OCI-LY1 (cell line): ENCODE data around the gene YBEY.

ENCODE experiments used
- H2AFZ ChIP-seq: fragments of 200-600 bp; sonication (generic), shearing (Covaris generic); 2 replicates; pipeline ENCODE4 v1.6.0; 2014; ENCODE audit warnings: antibody characterized with exemption, mild to moderate bottlenecking, low read length
- H3F3A ChIP-seq: fragments of 200-600 bp; sonication (generic), shearing (Covaris generic); 2 replicates; pipeline ENCODE4 v1.6.0; 2014; ENCODE audit warnings: mild to moderate bottlenecking, antibody characterized with exemption, low read length, moderate library complexity; ENCODE audit not compliant: insufficient read depth
- H3K27ac ChIP-seq: fragments of 200-600 bp; sonication (generic); 2 replicates; pipeline ENCODE4 v1.5.1; 2014; ENCODE audit warnings: low read length, mixed run types, mild to moderate bottlenecking, low read depth; ENCODE audit not compliant: poor library complexity, severe bottlenecking
- H3K27me3 ChIP-seq: fragments of 200-600 bp; sonication (generic); 2 replicates; pipeline ENCODE4 v1.6.0; 2014; ENCODE audit warnings: antibody characterized with exemption, mild to moderate bottlenecking, low read length, moderate library complexity; ENCODE audit not compliant: insufficient read depth
- H3K36me3 ChIP-seq: fragments of 200-600 bp; sonication (generic); 2 replicates; pipeline ENCODE4 v1.6.1; 2014; ENCODE audit warnings: mild to moderate bottlenecking, antibody characterized with exemption, low read length, moderate library complexity, mixed read lengths; ENCODE audit not compliant: insufficient read depth
- H3K4me1 ChIP-seq: fragments of 200-600 bp; sonication (generic); 2 replicates; pipeline ENCODE4 v1.5.1; 2014; ENCODE audit warnings: mild to moderate bottlenecking, low read length, moderate library complexity; ENCODE audit not compliant: insufficient read depth, severe bottlenecking
- H3K4me2 ChIP-seq: fragments of 200-600 bp; sonication (generic), shearing (Covaris generic); 2 replicates; pipeline ENCODE4 v1.6.1; 2014; ENCODE audit warnings: low read length
- H3K4me3 ChIP-seq: fragments of 200-600 bp; sonication (generic); 2 replicates; pipeline ENCODE4 v1.5.1; 2014; ENCODE audit warnings: low read length, low read depth, mild to moderate bottlenecking, mixed read lengths; ENCODE audit not compliant: poor library complexity, severe bottlenecking
- H3K79me2 ChIP-seq: fragments of 200-600 bp; shearing (Covaris generic); 2 replicates; pipeline ENCODE4 v1.6.1; 2016; ENCODE audit warnings: mixed run types, low read length, mixed read lengths; ENCODE audit not compliant: insufficient read depth
- H3K9ac ChIP-seq: fragments of 200-600 bp; sonication (generic), shearing (Covaris generic); 2 replicates; pipeline ENCODE4 v1.6.1; 2014; ENCODE audit warnings: mild to moderate bottlenecking, low read length, mixed read lengths
- H3K9me2 ChIP-seq: fragments of 200-600 bp; sonication (generic), shearing (Covaris generic); 2 replicates; pipeline ENCODE4 v1.6.1; 2014; ENCODE audit warnings: low read depth, mild to moderate bottlenecking, low read length, mixed read lengths
- H3K9me3 ChIP-seq: fragments of 200-600 bp; shearing (Covaris generic); 2 replicates; pipeline ENCODE4 v1.6.1; 2014; ENCODE audit warnings: low read length, mixed read lengths
- H4K20me1 ChIP-seq: fragments of 200-600 bp; sonication (generic), shearing (Covaris generic); 2 replicates; pipeline ENCODE4 v1.6.0; 2016; ENCODE audit warnings: mild to moderate bottlenecking, low read length; ENCODE audit not compliant: insufficient read depth
- CTCF ChIP-seq: fragments of 200-600 bp; sonication (generic), shearing (Covaris generic); IDR thresholded peaks from 2 replicates; pipeline ENCODE4 v1.5.1; 2017; ENCODE audit warnings: mild to moderate bottlenecking, antibody characterized with exemption, low read length, moderate library complexity, mixed read lengths
- EZH2 ChIP-seq: fragments of 200-600 bp; sonication (generic), shearing (Covaris generic); IDR thresholded peaks from 2 replicates; pipeline ENCODE4 v1.8.0; 2017; ENCODE audit warnings: borderline replicate concordance, mixed run types, mild to moderate bottlenecking, antibody characterized with exemption, low read length, moderate library complexity, mixed read lengths

YBEY gene

GRCh38 chr21:46255166-46255565 lies 31.0 kb upstream of the YBEY start:
- H3K9ac ChIP-seq: no peak overlapping the region
- no peaks in the 10 kb centered on the region for H3K27me3 ChIP-seq
- no peak for TF ChIP-seq CTCF
- no peak for TF ChIP-seq EZH2
- H4K20me1 ChIP-seq: no peaks in the 10 kb centered on the region
- no peaks in the 10 kb centered on the region for H3F3A ChIP-seq
- H3K27ac ChIP-seq: no peak overlapping the region
- H3K4me2 ChIP-seq: no peak overlapping the region
- no peaks in the 10 kb centered on the region for H3K9me3 ChIP-seq
- no peaks in the 10 kb centered on the region for H3K9me2 ChIP-seq
- H3K4me1 ChIP-seq: peaks cover 34% of the 10 kb centered on the region
- no peak overlapping the region for H2AFZ ChIP-seq
- no peak overlapping the region for H3K4me3 ChIP-seq
- H3K79me2 ChIP-seq: no peaks in the 10 kb centered on the region
- H3K36me3 ChIP-seq: peaks cover 94% of the 10 kb centered on the region

GRCh38 chr21:46255758-46256337 lies 30.3 kb upstream of the YBEY start:
- H4K20me1 ChIP-seq: no peaks in the 10 kb centered on the region
- TF ChIP-seq CTCF: no peak
- no peak for TF ChIP-seq EZH2
- no peak overlapping the region for H3K27ac ChIP-seq
- no peaks in the 10 kb centered on the region for H3K79me2 ChIP-seq
- no peak overlapping the region for H3K4me2 ChIP-seq
- no peaks in the 10 kb centered on the region for H3K9me2 ChIP-seq
- no peak overlapping the region for H2AFZ ChIP-seq
- no peaks in the 10 kb centered on the region for H3K27me3 ChIP-seq
- no peak overlapping the region for H3K4me3 ChIP-seq
- H3K36me3 ChIP-seq: peaks cover 93% of the 10 kb centered on the region
- H3F3A ChIP-seq: no peaks in the 10 kb centered on the region
- no peak overlapping the region for H3K9ac ChIP-seq
- peaks cover 27% of the 10 kb centered on the region for H3K4me1 ChIP-seq
- H3K9me3 ChIP-seq: no peaks in the 10 kb centered on the region

GRCh38 chr21:46256501-46256994 lies 29.6 kb upstream of the YBEY start:
- Histone ChIP-seq H3K9ac (no peak overlapping the region), H3K27ac (no peak overlapping the region), H3F3A (no peaks in the 10 kb centered on the region), H3K4me3 (no peak overlapping the region), H2AFZ (no peak overlapping the region), H3K4me2 (no peak overlapping the region), H4K20me1 (no peaks in the 10 kb centered on the region), H3K27me3 (no peaks in the 10 kb centered on the region), H3K9me3 (no peaks in the 10 kb centered on the region), H3K36me3 (peaks cover 93% of the 10 kb centered on the region), H3K79me2 (no peaks in the 10 kb centered on the region), H3K9me2 (no peaks in the 10 kb centered on the region), H3K4me1 (peaks cover 20% of the 10 kb centered on the region)
- TF ChIP-seq CTCF (0 out of 2 replicates have a peak, but pooled peaks have one; percentile 10), EZH2 (no peak)
